HG03095 (cell line): ENCODE data around the gene NACC1.

Experiments
- ATAC-seq: cut with Tn5 transposase; IDR thresholded peaks from one replicate; pipeline ENCODE4 v1.9.1; 2021; ENCODE audit warnings: moderate library complexity; ENCODE audit not compliant: unreplicated experiment

NACC1 gene

GRCh38 chr19:13117772-13118423 lies at the start of gene NACC1:
Gene NACC1, plus strand, starts transcription at chr19:13118264. Its CDS starts 16,944 bp downstream, at chr19:13135208.
- peak; percentile 62 for ATAC-seq

- ATAC-seq = no peak
Measured at GRCh38 chr19:13069415-13070359, 48.4 kb upstream of the NACC1 start.

DNA sequence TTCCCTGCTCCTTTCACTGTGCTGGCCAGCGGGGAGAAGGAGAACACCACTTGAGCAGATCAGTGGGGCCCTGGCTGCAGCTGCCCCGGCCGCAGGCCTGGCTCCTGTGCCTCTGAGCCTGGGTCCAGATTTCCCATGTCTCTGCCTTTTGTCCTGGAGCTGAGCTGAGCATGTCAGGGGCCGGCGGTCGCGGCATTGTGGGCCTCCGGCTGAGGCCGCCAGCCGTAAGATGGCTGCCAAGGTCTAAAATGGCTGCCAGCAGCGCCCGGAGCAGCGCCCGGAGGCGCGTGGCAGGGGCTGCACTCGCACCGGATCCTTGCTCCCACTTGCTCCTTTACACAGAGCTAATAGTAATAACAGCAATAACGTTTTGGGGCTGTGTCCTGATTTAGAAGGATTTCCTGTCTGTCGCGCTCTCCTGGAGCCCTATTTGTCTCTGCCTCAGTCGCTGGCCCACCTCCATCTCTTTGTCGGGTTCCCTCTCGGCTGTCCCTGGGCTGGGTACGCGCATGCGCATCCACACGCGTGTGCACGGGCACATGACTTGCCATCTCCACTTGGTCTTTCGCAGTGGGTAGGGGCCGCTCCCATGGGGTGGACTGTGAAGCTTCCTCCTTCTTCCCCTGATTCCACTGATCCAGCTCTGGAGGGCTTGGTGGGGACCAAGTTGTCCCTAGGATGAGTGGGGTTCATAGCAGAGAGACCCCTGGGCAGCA lies 47.5 kb upstream of the NACC1 start:
- ATAC-seq = no peak

GRCh38 chr19:13071444-13072187 lies 46.4 kb upstream of the NACC1 start:
- ATAC-seq = no peak

- no peak for ATAC-seq
Measured at GRCh38 chr19:13072188-13072908, 45.7 kb upstream of the NACC1 start.

DNA sequence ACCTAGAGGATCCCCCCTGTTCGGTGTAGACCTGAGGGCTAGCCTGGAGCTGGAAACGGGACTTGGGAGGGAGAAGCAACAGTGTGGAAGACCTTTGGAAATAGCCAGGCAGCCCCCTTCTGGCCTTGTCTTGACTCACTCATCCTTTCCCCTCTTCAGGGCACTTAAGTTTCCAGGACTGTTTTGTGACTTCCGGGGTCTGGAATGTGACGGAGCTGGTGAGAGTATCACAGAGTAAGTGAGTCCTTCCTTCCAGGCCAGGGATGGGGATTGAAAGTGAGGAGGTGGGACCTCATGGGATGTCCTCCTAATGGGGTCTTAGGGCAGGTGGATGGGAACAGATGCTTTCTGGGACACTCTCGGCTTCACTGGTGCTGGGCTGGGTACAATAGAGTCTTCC lies 44.8 kb upstream of the NACC1 start:
- ATAC-seq = no peak

DNA sequence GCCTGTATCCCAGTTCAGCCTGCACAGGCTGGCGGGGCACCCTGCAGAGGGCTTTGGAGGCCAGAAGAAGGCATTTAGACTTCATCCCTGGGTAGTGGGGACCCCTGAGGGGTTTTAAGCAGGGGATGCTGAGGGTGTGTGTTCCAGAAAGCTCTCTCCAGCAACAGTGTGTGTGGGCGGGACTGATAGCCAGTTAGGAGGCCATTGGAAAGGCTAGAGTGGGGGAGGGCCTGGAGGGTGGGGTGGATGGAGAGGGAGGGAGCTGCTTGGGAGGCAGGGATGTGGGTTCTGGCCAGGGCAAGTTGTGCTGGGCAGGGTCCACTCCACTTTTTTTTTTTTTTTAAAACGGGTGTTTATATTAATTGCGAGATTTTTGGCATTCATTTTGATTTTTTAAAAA lies 43.7 kb upstream of the NACC1 start:
- no peak for ATAC-seq

DNA sequence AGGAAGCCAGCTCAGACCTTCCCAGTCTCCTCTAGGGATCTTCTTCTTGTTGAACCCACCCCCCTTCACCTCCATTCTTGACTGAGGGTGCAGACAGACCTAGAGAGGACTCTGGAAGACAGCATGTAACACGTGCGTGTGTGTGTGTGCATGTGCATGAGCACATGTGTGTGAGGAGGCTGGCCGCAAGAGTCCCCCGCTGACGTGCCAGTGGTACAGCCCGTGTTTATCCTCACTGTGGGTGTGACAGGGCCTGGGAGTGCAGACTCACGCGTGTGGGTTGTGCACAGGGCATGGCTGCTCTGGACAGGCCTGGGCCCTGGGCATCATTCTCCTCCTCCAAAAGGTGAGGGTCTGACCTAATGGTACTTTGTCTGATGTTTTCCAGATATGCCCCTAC lies 41.7 kb upstream of the NACC1 start:
- ATAC-seq = no peak

DNA sequence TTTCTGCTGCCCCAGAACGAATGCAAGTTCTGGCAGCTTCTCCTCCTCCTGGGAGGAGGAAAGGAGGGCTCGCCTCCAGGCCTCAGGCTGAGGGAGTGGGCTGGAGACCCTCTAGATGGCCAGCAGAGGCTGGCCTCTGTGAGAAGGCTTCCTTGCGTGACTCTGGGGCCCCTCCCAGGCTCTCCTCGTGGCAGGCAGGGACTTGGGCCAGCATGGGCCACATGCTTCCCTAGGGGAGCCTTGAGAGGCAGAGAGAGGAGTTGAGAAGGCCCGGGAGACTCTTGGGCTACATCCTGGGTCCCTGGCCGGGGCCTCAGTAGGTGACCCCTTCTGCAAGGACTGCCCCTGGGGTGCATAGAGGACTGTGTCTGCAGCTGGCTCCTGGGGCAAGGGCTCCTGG lies 41.3 kb upstream of the NACC1 start:
- ATAC-seq = no peak

DNA sequence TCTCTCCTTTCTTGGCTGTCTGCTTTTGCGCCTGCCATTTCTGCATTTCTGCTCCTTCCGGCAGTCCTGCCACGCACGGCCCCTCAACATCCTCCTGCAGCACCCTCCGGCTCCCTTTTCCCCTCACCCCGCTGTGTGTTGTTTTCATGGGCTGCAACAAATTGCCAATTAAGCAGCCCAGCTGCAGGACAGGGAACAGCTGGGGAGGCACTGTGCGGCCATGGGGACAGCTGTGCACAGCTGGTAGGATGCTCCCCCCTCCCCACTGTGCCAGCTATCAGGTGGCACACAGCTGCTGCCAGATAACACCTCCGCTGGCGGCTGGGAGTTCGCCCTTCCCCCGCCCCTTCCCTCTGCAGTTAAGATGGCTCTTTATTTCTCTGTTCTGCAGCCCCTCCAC lies 40.8 kb upstream of the NACC1 start:
- ATAC-seq = no peak

GRCh38 chr19:13078381-13078780 lies 39.7 kb upstream of the NACC1 start:
- no peak for ATAC-seq

DNA sequence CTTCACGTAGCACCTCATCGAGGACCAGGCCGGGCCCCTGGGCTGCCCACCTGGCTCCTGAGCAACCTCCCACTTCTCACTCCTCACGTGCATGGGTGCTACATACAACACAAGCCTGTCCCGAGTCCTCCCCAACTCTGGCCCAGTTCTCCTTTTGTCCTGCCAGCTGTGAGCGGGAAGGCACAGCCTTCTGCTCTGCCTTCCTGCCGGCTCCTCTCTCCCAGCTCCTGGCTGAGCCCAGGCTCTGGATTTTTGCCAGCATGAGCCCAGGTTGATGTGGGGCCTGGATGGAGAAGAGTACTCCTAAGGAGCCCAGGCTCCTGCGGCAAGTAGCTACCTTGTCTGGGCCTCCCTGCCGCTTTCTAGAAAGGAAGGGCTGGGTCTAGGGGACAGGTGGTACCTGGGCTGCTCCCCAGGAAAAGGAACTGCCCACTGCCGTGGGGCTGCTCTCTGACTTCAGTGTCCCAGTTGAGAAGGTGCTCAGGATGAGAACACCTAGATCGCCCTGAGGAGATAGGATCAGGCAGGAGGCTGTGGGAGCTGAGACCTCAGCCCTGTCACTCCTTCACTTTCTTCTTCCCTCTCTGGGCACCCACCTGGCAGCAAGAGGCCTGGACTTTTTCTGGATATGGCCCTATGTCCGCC lies 39.0 kb upstream of the NACC1 start:
- ATAC-seq = no peak

DNA sequence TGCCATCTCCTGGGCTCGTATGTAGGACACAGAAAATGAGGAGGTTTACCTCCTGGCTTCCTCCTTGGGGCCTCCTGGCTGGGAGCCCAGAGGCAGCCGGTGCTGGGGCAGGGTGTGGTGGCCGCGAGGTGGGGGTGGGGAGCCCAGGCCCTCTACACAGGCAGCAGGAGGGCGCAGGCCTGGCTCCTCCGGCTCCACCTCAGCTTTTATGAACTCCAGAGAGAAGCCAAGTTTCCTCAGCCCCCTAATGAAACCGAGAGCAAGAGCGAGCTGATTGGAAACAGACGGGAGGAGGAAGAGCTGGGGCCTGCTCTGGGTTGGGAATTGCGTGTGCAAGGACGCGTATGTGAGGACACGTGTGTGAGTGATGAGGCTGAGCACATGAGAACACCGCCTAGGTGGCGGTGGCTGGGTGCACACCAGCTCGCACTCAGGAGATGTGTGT lies 38.5 kb upstream of the NACC1 start:
- no peak for ATAC-seq

DNA sequence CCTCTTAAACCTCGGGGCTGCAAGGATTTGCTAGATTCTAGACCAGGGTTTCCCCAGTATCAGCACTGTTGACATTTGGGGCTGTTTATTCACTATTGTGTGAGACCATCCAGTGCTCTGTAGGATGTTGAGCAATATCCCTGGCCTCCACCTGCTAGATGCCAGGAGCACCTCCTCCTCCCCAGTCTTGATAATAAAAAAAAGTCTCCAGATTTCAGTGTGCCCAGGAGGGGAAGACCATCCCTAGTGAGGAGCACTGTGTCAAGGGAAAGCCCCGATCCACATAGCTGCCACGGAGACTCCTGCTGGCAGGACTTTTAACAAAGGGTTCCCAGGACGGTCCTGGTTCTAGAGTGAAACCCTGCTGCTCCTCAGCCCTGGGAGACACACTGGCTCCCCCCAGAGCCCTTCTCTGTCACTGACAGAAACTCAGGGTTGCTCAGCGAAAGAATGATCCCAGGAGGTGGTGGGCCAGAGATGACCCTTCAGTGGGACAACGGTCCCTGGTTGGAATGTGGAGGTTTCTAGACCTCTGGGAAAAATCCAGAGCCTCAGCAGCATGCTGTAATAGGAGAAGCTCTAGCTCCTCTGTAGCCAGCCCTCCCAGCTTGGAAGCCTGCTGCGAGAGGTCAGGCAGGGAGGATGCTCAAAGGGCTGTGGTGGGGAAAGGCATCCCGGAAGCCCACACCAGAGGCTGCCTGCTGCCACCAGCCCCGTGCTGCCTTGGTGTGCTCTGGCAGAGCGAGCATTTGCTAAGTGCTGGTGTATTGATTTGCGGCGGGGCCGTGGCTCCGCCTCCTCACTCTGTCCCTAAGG lies 35.7 kb upstream of the NACC1 start:
- ATAC-seq = no peak

- ATAC-seq = no peak
Measured at GRCh38 chr19:13083008-13083404, 35.1 kb upstream of the NACC1 start.

- ATAC-seq = no peak
Measured at GRCh38 chr19:13083627-13084026, 34.4 kb upstream of the NACC1 start.

GRCh38 chr19:13085666-13086065 lies 32.4 kb upstream of the NACC1 start:
- no peak for ATAC-seq

DNA sequence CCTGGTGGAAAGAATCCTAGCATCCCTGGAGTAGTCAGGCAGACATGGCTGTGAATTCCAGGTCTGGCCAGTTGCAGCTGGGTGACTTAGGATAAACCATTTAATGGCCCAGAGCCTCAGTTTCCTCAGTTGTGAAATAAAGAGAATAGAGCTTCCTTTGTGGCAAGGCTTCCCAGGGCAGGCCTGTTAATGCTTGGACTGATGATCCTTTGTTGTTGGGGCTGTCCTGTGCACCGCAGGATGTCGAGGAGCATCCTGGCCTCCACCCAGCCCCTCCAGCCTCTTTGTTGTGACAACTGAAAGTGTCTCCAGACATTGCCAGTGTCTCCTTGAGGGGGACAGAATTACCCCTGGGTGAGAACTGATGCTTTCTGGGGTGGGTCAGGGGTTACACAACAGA lies 31.7 kb upstream of the NACC1 start:
- ATAC-seq = no peak

DNA sequence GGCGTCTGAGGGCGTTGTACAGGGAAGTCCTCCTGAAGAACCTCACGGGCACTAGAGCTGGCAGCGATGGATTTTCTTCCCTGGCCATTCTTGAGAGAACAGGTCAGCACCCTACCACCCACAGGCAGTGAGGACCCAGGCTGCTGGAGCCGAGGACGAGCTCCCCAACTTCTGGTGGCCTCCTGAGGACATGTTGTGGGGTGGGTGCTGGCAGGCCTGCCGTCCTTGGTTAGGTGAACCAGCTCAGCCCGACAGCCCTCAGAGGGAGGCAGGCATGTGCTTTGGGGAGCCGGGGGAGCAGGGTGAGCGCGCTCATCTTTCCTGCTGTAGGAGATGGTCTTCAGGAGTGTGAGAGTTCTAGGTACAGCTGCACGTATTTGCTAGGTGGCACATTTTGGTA lies 30.8 kb upstream of the NACC1 start:
- ATAC-seq = no peak
